Measurements from ENCODE around the gene SMAD2.

DNA sequence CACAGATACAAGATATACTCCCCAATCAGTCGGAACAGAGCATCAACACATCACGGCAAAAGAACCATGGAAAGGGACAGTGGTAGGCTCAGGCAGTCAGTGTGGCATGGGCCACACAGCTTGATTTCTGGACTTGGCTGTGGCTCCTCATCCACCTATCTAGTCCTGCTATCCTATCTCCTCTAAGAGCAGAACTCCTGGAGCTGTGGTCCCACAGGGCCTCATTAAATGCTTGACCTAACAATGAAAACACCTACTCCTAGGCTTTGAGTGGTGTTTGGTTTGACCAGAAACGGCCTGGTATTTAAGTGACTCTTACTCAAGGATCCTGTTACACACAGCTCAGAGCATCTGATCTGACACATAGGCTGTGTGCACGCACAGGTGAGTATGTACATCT is 33.6 kb upstream of the SMAD2 start:
- TF ChIP-seq POLR2AphosphoS5 (IDR thresholded peaks at IDR 0.05; ENCODE audit: low read depth, low read length) (no peak), POLR2A (IDR thresholded peaks at IDR 0.05; ENCODE audit: low read depth, low read length) (no peak)
